Endothelial cell of umbilical vein (primary cell): Measurements from ENCODE around the gene PGLYRP4. TPM values are rescaled to one million over a fixed set of nuclear protein-coding genes. Genes with fewer than 3 reads are reported as not detected.

Experiments used
- BruUV-seq: library from RNA; stranded (reverse); fragments of 400-500 nt; replicated peaks from 2 replicates; lab custom pipeline; 2021; lab: Mats Ljungman, UMichigan
- CTCF ChIA-PET: fragments of 300-600, 350-600 bp; sonication (Branson Sonifier 250); formaldehyde crosslinking; loops from one replicate; lab custom pipeline; 2021; ENCODE audit warnings: antibody characterized with exemption, inconsistent platforms; lab: Charles Lee
- POLR2A ChIA-PET: fragments of 300-600, 350-600 bp; sonication (Branson Sonifier 250); formaldehyde crosslinking; loops from one replicate; lab custom pipeline; 2021; ENCODE audit warnings: antibody characterized with exemption, inconsistent platforms; lab: Charles Lee
- DNase-seq: peaks from one replicate; pipeline ENCODE4 v3.0.0-alpha.2; 2011; ENCODE audit warnings: low read depth, low spot score
- FAIRE-seq: peaks from 2 replicates; lab custom pipeline; 2011; peaks lifted over from hg19 to GRCh38; lab: Jason Lieb, UNC
- H2AFZ ChIP-seq: 2 replicates; pipeline ENCODE4 v1.6.0; 2012; ENCODE audit warnings: low read depth, low read length, control low read depth, inconsistent platforms
- H3K27ac ChIP-seq: 2 replicates; pipeline ENCODE4 v1.5.1; 2011; ENCODE audit warnings: low read depth, mild to moderate bottlenecking, control low read depth, low read length, moderate library complexity; ENCODE audit not compliant: insufficient read depth
- H3K27me3 ChIP-seq, 2 experiments: 2 replicates each; pipeline versions ENCODE4 v1.6.0 to v1.6.1; 2011; ENCODE audit warnings: low read length in 2 of 2, mixed read lengths in 1 of 2; ENCODE audit not compliant: control insufficient read depth in 2 of 2, insufficient read depth in 2 of 2
- H3K36me3 ChIP-seq, 2 experiments: 2 replicates in 1 of 2; 3 replicates in 1 of 2; pipeline ENCODE4 v1.5.1; 2011; ENCODE audit warnings: low read length in 2 of 2, mild to moderate bottlenecking in 1 of 2, moderate library complexity in 1 of 2; ENCODE audit not compliant: control insufficient read depth in 2 of 2, insufficient read depth in 2 of 2; ENCODE audit errors: extremely low read depth in 1 of 2
- H3K4me1 ChIP-seq: 3 replicates; pipeline ENCODE4 v1.5.1; 2011; ENCODE audit warnings: mild to moderate bottlenecking, low read length; ENCODE audit not compliant: control insufficient read depth, insufficient read depth; ENCODE audit errors: extremely low read depth
- H3K4me2 ChIP-seq: 2 replicates; pipeline ENCODE4 v1.6.1; 2011; ENCODE audit warnings: low read length, control low read depth, mixed read lengths; ENCODE audit not compliant: insufficient read depth
- H3K4me3 ChIP-seq, 3 experiments: fragments of 200-600 bp in 1 of 3; sonication (generic), shearing (Covaris generic) in 1 of 3; replicated peaks in 1 of 3; 2 replicates each; pipeline ENCODE4 v1.5.1; 2011 to 2016; ENCODE audit warnings: control low read depth in 3 of 3, low read length in 3 of 3, mild to moderate bottlenecking in 2 of 3, inconsistent platforms in 1 of 3, low read depth in 1 of 3, moderate library complexity in 1 of 3; ENCODE audit not compliant: insufficient read depth in 1 of 3
- H3K79me2 ChIP-seq: 2 replicates; pipeline ENCODE4 v1.6.0; 2012; ENCODE audit warnings: low read length, inconsistent platforms; ENCODE audit not compliant: control insufficient read depth, insufficient read depth
- H3K9ac ChIP-seq: replicated peaks from 2 replicates; pipeline ENCODE3; 2011; ENCODE audit warnings: low read length, control low read depth; ENCODE audit not compliant: insufficient read depth; ENCODE audit errors: extremely low read depth
- H3K9me1 ChIP-seq: replicated peaks from 3 replicates; pipeline ENCODE4 v1.6.0; 2011; ENCODE audit warnings: mild to moderate bottlenecking, low read length; ENCODE audit not compliant: control insufficient read depth, insufficient read depth; ENCODE audit errors: extremely low read depth
- H3K9me3 ChIP-seq: replicated peaks from 2 replicates; pipeline ENCODE4 v1.5.1; 2012; ENCODE audit warnings: low read length, inconsistent platforms; ENCODE audit not compliant: control insufficient read depth, insufficient read depth
- H4K20me1 ChIP-seq: replicated peaks from 2 replicates; pipeline ENCODE3; 2011; ENCODE audit warnings: mild to moderate bottlenecking, low read length; ENCODE audit not compliant: control insufficient read depth, insufficient read depth; ENCODE audit errors: extremely low read depth
- FOS ChIP-seq: IDR thresholded peaks from 2 replicates; pipeline ENCODE4 v1.6.1; 2011; ENCODE audit warnings: mild to moderate bottlenecking, low read length, moderate library complexity, borderline replicate concordance; ENCODE audit not compliant: insufficient read depth
- GATA2 ChIP-seq: IDR thresholded peaks from 2 replicates; pipeline ENCODE4 v1.7.0; 2011; ENCODE audit warnings: low read depth, mild to moderate bottlenecking, moderate library complexity, mixed read lengths, low read length; ENCODE audit not compliant: insufficient read length, insufficient read depth
- JUN ChIP-seq: IDR thresholded peaks from 2 replicates; pipeline ENCODE4 v1.6.1; 2011; ENCODE audit warnings: borderline replicate concordance, low read depth; ENCODE audit not compliant: insufficient read length, insufficient read depth
- MYC ChIP-seq: IDR thresholded peaks from one replicate; pipeline ENCODE4 v1.6.1; 2011; ENCODE audit warnings: mild to moderate bottlenecking, low read depth, low read length
- POLR2A ChIP-seq: IDR thresholded peaks from 2 replicates; pipeline ENCODE4 v1.6.1; 2012; ENCODE audit warnings: low read depth, mild to moderate bottlenecking, control low read depth, low read length
- POLR2AphosphoS5 ChIP-seq: IDR thresholded peaks from 2 replicates; pipeline ENCODE4 v1.6.1; 2012; ENCODE audit warnings: low read depth, mild to moderate bottlenecking, control low read depth, low read length, moderate library complexity; ENCODE audit not compliant: insufficient read depth
- dilution Hi-C: fragments of 300-500 bp; cut with MboI; formaldehyde crosslinking; loops from one replicate; pipeline ENCODE4 v1.15.0; 2019; ENCODE audit warnings: low sequenced_read_pairs; ENCODE audit not compliant: extremely low pct_ligation_motif_present
- intact Hi-C: fragments of 100-400 bp; cut with micrococcal nuclease; formaldehyde crosslinking; loops from one replicate; pipeline ENCODE4 v1.10.0; 2022
- polyA plus RNA-seq, 4 experiments: library from polyadenylated mRNA; depleted of rRNA in 3 of 4; stranded (reverse) in 3 of 4; unstranded in 1 of 4; fragments of >200 nt; gene quantifications; 2 replicates each; pipeline versions ENCODE4 v1.2.1 to v1.2.3, GENCODE V29; 2011 to 2012; ENCODE audit warnings: missing spikeins in 1 of 4
- total RNA-seq: library from RNA; stranded (reverse); gene quantifications from 2 replicates; pipeline ENCODE4 v1.2.3, GENCODE V29; 2021

The PGLYRP4 gene
- total and polyA plus RNA-seq, 2 donors (not counting 3 experiments of a cell fraction or from before 2014, with no cell fraction given): not detected

- Histone ChIP-seq H3K36me3 (no peaks in the 10 kb centered on the region), H3K4me3 (no peak within 1 kb of the TSS), H3K9me3 (no peaks in the 10 kb centered on the region), H3K79me2 (no peaks in the 10 kb centered on the region), H2AFZ (no peak within 1 kb of the TSS), H3K9ac (no peak within 1 kb of the TSS), H4K20me1 (no peaks in the 10 kb centered on the region), H3K27me3 (no peaks in the 10 kb centered on the region), H3K4me2 (no peak within 1 kb of the TSS), H3K4me1 (no peaks in the 10 kb centered on the region), H3K27ac (no peak within 1 kb of the TSS), H3K9me1 (no peaks in the 10 kb centered on the region)
- ChIA-PET POLR2A (no interaction called here), CTCF (no interaction called here)
- BruUV-seq: no TSS peak
- FAIRE-seq (no peak), DNase-seq (no peak)
- dilution Hi-C loops: no loop called here
- intact Hi-C loops: no loop called here
- no peak for TF ChIP-seq POLR2AphosphoS5
- no peak for TF ChIP-seq JUN
These were observed 42.5 kb upstream of the PGLYRP4 start, which contains the start of gene S100A8 for GRCh38 chr1:153390938-153391710. S100A8 (minus strand) TSS chr1:153391073; CDS start chr1:153390535, 538 bp downstream.

GRCh38 chr1:153389973-153390879 lies 41.6 kb upstream of the PGLYRP4 start:
- Histone ChIP-seq H3K27me3 (no peaks in the 10 kb centered on the region), H3K9me3 (no peaks in the 10 kb centered on the region), H4K20me1 (no peaks in the 10 kb centered on the region), H3K36me3 (no peaks in the 10 kb centered on the region), H3K9me1 (no peaks in the 10 kb centered on the region), H3K79me2 (no peaks in the 10 kb centered on the region), H3K9ac (no peak overlapping the region), H3K4me3 (no peak overlapping the region), H3K4me1 (no peaks in the 10 kb centered on the region), H3K27ac (no peak overlapping the region), H2AFZ (no peak overlapping the region), H3K4me2 (no peak overlapping the region)
- FAIRE-seq (no peak), DNase-seq (no peak)
- dilution Hi-C loops (no loop called here), intact Hi-C loops (no loop called here)
- POLR2A ChIA-PET: no interaction called here
- TF ChIP-seq MYC: no peak
- no peak for TF ChIP-seq POLR2A
- TF ChIP-seq FOS: no peak
- TF ChIP-seq JUN: no peak
- TF ChIP-seq GATA2: no peak
- BruUV-seq: no TSS peak
- CTCF ChIA-PET: no interaction called here
